Memory B cell (primary cell): ENCODE results near the gene MOB3A.
"Not testable (repeated sequence)": the region's sequence is repeated elsewhere in the genome, so short reads cannot be mapped to it uniquely, and the experiment has no call there.

Experiments
- ATAC-seq: fragments of 150-1000 bp; cut with Tn5 transposase; 2 replicates; pipeline ENCODE4 v1.10.0; 2021; ENCODE audit warnings: low read depth, mild to moderate bottlenecking, moderate library complexity
- DNase-seq, 2 donors: peaks; one replicate each; pipeline ENCODE4 v3.0.0; 2022; ENCODE audit warnings: low spot score in 2 of 2
- H3K27ac Mint-ChIP-seq: one replicate; pipeline ENCODE4 v1.8.0; 2022; ENCODE audit warnings: mild to moderate bottlenecking, moderate library complexity, mixed read lengths
- H3K27me3 Mint-ChIP-seq: one replicate; pipeline ENCODE4 v1.8.0; 2022; ENCODE audit warnings: mixed read lengths
- H3K36me3 Mint-ChIP-seq: one replicate; pipeline ENCODE4 v1.8.0; 2022; ENCODE audit warnings: mild to moderate bottlenecking, mixed read lengths
- H3K4me1 Mint-ChIP-seq: one replicate; pipeline ENCODE4 v1.8.0; 2022; ENCODE audit warnings: mixed read lengths
- H3K4me3 Mint-ChIP-seq: one replicate; pipeline ENCODE4 v1.8.0; 2022; ENCODE audit warnings: mild to moderate bottlenecking, moderate library complexity, mixed read lengths
- H3K9me3 Mint-ChIP-seq: one replicate; pipeline ENCODE4 v1.8.0; 2022; ENCODE audit warnings: mixed read lengths

MOB3A gene

GRCh38 chr19:2039089-2039958 is 56.8 kb downstream of the MOB3A start:
- no peak overlapping the region for H3K4me3 Mint-ChIP-seq

DNA sequence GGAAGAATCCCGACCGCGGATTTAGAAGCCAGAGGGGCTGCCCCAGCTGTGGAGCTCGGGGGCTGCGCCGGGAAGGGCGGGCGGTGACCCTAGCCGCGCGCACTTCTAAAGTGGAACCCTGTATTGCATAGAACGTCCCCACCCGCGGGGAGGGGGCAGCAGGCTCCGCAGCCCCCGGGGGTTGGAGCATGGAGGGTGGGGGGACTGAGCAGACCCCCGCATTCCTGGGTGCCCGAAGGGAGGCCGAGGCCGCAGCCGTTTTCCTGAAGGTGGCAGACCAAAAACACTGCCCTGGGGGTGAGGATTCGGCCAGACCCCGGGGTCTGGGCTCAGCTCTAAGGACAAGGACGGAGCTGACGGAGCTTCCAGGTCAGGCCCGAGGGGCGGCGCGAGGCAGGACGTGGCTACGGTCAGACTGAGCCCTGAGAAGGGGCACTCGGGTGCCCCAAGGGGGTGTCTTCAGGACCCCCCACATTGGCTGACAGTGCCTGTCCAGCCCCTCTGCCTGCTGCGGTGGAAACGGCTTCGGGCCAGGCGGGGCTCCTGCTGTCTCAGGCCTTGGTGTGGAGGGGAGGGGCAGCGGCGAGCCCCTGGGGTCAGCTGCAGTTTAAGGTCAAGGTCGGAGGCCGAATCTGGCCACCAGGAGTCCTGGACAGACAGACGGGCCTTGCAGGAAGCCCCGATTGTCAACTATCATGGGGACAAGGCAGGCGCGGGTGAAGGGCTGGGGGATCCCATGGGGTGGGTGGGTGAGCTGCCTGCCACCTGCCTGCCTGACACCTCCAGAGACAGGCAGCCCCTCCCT is 57.6 kb downstream of the MOB3A start:
- Mint-ChIP-seq H3K27ac (peak overlapping the region; percentile 91), H3K4me1 (peaks cover 15% of the 10 kb centered on the region), H3K27me3 (no peaks in the 10 kb centered on the region), H3K4me3 (no peak overlapping the region), H3K36me3 (peaks cover 16% of the 10 kb centered on the region), H3K9me3 (no peaks in the 10 kb centered on the region)
- no peak for DNase-seq
- no peak for ATAC-seq

More at GRCh38 chr19:2039089-2039958, 56.8 kb downstream of the MOB3A start:
- H3K4me1 Mint-ChIP-seq = peaks cover 20% of the 10 kb centered on the region
- peaks cover 19% of the 10 kb centered on the region for H3K36me3 Mint-ChIP-seq
- no peaks in the 10 kb centered on the region for H3K9me3 Mint-ChIP-seq
- peak overlapping the region; percentile 98 for H3K27ac Mint-ChIP-seq
- ATAC-seq (no peak), DNase-seq (no peak)
- no peaks in the 10 kb centered on the region for H3K27me3 Mint-ChIP-seq

DNA sequence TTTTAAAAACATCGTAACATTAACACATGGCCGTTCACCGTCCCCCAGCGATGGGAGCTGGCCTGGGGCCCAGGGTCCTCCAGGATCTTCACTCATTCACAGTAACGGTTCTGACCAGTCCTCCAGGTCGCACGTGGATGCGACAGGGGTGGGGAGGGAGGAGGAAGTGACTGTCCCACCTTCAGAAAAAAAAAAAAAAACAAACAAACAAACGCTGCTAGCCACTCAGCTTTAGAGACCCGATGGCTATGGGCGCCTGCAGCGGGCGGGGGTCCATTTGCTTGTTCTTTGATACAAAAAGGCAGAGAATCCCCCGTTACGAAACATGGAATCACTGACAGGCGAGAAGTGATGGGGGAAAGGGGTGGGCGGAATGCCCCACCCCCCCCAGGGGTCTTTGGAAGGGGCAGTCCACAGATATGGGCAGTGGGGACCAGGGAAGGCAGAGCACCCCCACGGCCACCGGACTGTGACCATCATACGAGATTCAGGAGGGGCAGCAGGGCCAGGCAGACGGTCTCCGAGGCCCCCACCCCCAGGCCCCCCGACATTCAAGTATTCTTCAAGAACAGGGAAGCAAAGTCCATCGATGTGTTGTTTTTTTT is 58.4 kb downstream of the MOB3A start:
- H3K4me1 Mint-ChIP-seq = peaks cover 18% of the 10 kb centered on the region
- no peaks in the 10 kb centered on the region for H3K9me3 Mint-ChIP-seq
- H3K27me3 Mint-ChIP-seq = no peaks in the 10 kb centered on the region
- H3K4me3 Mint-ChIP-seq = no peak overlapping the region
- no peak for ATAC-seq
- H3K36me3 Mint-ChIP-seq = peaks cover 16% of the 10 kb centered on the region
- DNase-seq = no peak
- H3K27ac Mint-ChIP-seq = peak overlapping the region; percentile 91

DNA sequence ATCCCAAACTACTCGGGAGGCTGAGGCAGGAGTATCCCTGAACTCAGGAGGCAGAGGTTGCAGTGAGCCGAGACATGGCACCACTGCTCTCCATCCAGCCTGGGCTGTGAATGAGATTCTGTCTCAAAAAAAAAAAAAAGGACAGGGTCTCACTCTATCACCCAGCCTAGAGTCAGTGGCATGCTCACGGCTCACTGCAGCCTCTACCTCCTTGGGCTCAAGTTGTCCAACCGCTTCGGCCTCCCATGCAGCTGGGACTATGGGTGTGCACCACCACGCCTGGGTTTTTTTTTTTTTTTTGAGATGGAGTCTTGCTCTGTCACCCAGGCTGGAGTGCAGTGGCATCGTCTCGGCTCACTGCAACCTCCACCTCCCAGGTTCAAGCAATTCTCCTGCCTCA is 59.7 kb downstream of the MOB3A start:
- Mint-ChIP-seq H3K27ac (no peak overlapping the region), H3K27me3 (no peaks in the 10 kb centered on the region), H3K9me3 (no peaks in the 10 kb centered on the region), H3K4me1 (peaks cover 27% of the 10 kb centered on the region), H3K36me3 (peaks cover 13% of the 10 kb centered on the region), H3K4me3 (no peak overlapping the region)
- no peak for ATAC-seq
- no peak for DNase-seq

- H3K27me3 Mint-ChIP-seq = no peaks in the 10 kb centered on the region
- ATAC-seq = no peak
Measured at GRCh38 chr19:2035590-2035991, 60.5 kb downstream of the MOB3A start.

DNA sequence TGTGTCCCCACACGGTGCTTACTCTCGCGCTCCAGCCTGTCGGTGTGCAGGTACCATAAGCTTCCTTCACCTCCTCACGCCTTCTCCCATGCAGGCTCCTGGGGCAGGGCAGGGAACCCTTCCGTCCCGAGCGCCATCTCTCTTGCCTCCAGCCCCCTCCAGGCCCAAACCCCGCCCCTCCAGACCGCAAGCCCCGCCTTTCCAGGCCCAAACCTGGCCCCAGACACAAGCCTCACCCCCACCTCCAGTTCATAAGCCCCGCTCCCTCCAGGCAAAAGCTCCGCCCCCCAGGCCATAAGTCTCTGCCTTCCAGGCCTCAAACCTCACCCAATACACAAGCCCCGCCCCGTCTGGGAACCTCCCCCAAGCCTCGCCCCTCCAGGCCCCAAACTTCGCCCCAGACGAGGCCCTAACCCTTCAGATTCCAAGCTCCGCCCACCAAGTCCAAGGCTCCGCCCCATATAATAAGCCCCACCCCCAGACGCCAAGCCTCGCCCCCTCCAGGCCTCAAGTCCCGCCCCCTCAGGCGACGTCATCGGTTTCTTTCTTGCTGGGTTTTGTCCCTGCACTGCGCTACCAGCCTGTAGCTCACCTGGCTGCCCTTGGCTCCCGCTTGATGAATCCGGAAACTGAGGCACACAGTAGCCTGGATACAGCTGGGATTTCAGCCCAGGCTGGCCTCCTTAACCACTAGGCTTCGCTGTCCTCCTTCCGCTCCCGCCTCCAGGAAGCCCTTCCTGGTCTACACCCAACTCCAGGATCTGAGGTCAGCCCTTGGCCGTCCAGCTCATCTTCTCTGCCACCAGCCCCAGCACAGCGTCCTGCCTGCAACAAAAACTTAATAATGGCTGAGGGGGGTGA is 61.2 kb downstream of the MOB3A start:
- peak; percentile 65 for ATAC-seq
- Mint-ChIP-seq H3K4me3 (no peak overlapping the region), H3K9me3 (no peaks in the 10 kb centered on the region), H3K27ac (peak overlapping the region; percentile 49), H3K36me3 (peaks cover 10% of the 10 kb centered on the region), H3K4me1 (peaks cover 26% of the 10 kb centered on the region), H3K27me3 (no peaks in the 10 kb centered on the region)
- DNase-seq = peak; percentile 70 to 86

More at GRCh38 chr19:2035590-2035991, 60.5 kb downstream of the MOB3A start:
- Mint-ChIP-seq H3K4me3 (no peak overlapping the region), H3K9me3 (no peaks in the 10 kb centered on the region), H3K4me1 (peaks cover 26% of the 10 kb centered on the region), H3K27ac (no peak overlapping the region), H3K36me3 (peaks cover 10% of the 10 kb centered on the region)
- DNase-seq = no peak

GRCh38 chr19:2034253-2034652 is 61.9 kb downstream of the MOB3A start:
- H3K27me3 Mint-ChIP-seq, H3K4me3 Mint-ChIP-seq, H3K27ac Mint-ChIP-seq, ATAC-seq, H3K9me3 Mint-ChIP-seq, H3K36me3 Mint-ChIP-seq, DNase-seq: not testable (repeated sequence)
- peaks cover 26% of the 10 kb centered on the region for H3K4me1 Mint-ChIP-seq

GRCh38 chr19:2033825-2034159 is 62.3 kb downstream of the MOB3A start:
- no peaks in the 10 kb centered on the region for H3K9me3 Mint-ChIP-seq
- peaks cover 26% of the 10 kb centered on the region for H3K4me1 Mint-ChIP-seq
- DNase-seq (no peak), ATAC-seq (no peak)
- no peak overlapping the region for H3K4me3 Mint-ChIP-seq
- peaks cover 3% of the 10 kb centered on the region for H3K36me3 Mint-ChIP-seq
- H3K27me3 Mint-ChIP-seq = no peaks in the 10 kb centered on the region
- H3K27ac Mint-ChIP-seq = no peak overlapping the region

- peak overlapping the region; percentile 5 for H3K4me3 Mint-ChIP-seq
- H3K9me3 Mint-ChIP-seq = no peaks in the 10 kb centered on the region
- peak overlapping the region; percentile 59 for H3K27ac Mint-ChIP-seq
- H3K27me3 Mint-ChIP-seq = no peaks in the 10 kb centered on the region
- ATAC-seq (no peak), DNase-seq (no peak)
- H3K36me3 Mint-ChIP-seq = peaks cover 3% of the 10 kb centered on the region
- peaks cover 26% of the 10 kb centered on the region for H3K4me1 Mint-ChIP-seq
Measured at GRCh38 chr19:2033115-2033824, 62.9 kb downstream of the MOB3A start.

- H3K4me3 Mint-ChIP-seq = peak overlapping the region; percentile 73
- H3K27ac Mint-ChIP-seq = peak overlapping the region; percentile 59
- no peaks in the 10 kb centered on the region for H3K36me3 Mint-ChIP-seq
- no peaks in the 10 kb centered on the region for H3K9me3 Mint-ChIP-seq
- ATAC-seq (peak; percentile 51), DNase-seq (no peak)
- peaks cover 26% of the 10 kb centered on the region for H3K4me1 Mint-ChIP-seq
- H3K27me3 Mint-ChIP-seq = no peaks in the 10 kb centered on the region
Measured at GRCh38 chr19:2032296-2032941, 63.7 kb downstream of the MOB3A start.

DNA sequence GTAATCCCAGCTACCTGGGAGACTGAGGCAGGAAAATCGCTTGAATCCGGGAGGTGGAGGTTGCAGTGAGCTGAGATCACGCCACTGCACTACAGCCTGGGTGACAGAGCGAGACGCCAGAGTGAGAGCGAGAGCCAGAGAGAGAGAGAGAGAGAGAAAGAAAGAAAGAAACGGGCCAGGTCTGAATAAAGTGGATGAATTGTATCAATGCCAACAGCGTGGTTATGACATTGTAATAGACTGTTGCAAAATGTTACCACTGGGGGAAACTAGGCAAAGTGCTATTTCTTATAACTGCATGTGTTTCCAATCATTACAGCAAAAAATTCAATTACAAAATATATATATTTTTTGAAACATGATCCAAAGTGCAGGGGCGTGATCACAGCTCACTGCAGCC is 68.8 kb downstream of the MOB3A start:
- Mint-ChIP-seq H3K4me3 (no peak overlapping the region), H3K9me3 (no peaks in the 10 kb centered on the region), H3K27me3 (no peaks in the 10 kb centered on the region), H3K4me1 (peaks cover 6% of the 10 kb centered on the region), H3K36me3 (no peaks in the 10 kb centered on the region), H3K27ac (no peak overlapping the region)
- ATAC-seq = no peak
- DNase-seq = no peak

DNA sequence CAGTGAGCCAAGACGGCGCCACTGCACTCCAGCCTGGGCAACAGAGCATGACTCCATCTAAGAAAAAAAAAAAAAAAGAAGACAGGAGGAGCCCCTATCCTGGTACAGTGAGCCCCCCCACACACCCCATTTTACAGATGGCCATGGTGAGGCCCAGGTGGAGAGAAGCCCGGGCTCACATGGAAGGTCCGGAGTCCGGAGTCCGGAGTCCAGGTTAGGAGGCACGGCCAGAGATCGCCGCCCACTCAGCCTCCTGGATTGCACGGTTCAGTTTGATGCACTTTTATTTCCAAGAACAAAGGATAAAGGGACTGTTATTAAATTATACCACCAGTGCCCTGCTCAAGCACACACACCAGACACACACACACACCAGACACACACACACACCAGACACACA is 69.4 kb downstream of the MOB3A start:
- H3K4me3 Mint-ChIP-seq = no peak overlapping the region
- H3K9me3 Mint-ChIP-seq = no peaks in the 10 kb centered on the region
- no peaks in the 10 kb centered on the region for H3K36me3 Mint-ChIP-seq
- H3K27ac Mint-ChIP-seq = peak overlapping the region; percentile 51
- H3K4me1 Mint-ChIP-seq = peaks cover under 1% of the 10 kb centered on the region
- no peaks in the 10 kb centered on the region for H3K27me3 Mint-ChIP-seq
- ATAC-seq (no peak), DNase-seq (no peak)

- ATAC-seq = no peak
- no peaks in the 10 kb centered on the region for H3K9me3 Mint-ChIP-seq
- H3K27me3 Mint-ChIP-seq = no peaks in the 10 kb centered on the region
- H3K27ac Mint-ChIP-seq = no peak overlapping the region
- no peak for DNase-seq
- no peaks in the 10 kb centered on the region for H3K36me3 Mint-ChIP-seq
- H3K4me1 Mint-ChIP-seq = peaks cover 5% of the 10 kb centered on the region
- H3K4me3 Mint-ChIP-seq = no peak overlapping the region
Measured at GRCh38 chr19:2022289-2022688, 73.8 kb downstream of the MOB3A start.
